ENCODE results near the gene CLIP4.

The CLIP4 gene

DNA sequence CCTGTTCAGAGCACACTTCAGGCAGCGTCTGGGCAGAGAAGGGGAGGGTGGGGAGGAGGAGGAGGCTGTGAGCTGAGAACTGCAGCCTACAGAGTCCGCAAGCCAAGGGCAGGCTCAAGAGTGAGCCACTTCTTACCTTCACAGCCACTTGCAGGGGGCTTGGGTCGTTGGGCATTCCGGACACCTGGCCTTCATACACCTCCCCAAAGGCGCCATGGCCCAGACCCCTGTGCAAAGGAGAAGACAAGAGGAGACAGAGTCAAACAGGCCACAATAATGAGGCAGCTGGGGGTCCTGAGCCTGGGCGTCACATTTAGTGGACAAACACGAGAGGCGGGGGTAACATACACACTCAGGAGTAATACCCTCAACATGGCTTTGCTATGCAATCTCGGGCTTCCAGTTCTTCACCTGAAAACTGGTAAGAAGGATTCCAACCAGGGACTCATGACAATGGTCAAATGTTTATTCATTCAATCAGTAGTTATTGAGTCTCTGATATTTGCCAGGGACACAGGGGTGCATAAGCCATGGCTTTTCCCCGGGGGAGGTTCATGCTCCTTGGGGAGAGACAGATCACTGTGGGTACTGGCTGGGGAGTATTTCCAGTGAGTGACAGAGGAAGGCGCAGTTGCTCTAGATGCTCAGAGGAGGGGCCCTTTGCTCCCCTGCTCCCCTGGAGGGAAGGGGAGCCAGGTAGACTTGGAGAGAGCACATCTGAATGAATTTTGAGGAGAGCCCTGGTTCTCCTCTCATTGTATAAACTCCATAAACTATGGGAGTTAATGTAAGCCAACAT, 107.4 kb downstream of the CLIP4 start:
- DNase-seq (ENCODE audit: low read depth), result no peak

DNA sequence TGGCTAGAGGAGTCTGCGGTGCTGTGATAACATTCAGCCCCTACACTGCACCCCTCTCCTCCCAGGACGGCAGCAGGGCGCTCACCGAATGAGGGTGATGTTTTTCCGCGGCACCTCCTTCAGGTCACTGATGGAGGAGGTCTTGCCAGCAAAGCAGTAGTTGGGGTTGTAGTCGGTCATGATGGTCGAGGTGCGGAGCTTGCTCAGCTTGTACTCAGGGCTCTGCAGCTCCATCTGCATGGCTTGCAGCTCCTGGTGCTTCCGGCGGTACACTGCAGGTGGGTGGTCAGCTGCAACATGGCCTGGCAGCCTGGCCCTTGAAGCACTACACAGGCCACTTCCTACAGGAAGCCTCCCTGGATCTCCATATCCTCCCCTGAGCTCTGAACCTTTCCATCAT, 108.0 kb downstream of the CLIP4 start:
- DNase-seq (ENCODE audit: low read depth), result no peak

DNA sequence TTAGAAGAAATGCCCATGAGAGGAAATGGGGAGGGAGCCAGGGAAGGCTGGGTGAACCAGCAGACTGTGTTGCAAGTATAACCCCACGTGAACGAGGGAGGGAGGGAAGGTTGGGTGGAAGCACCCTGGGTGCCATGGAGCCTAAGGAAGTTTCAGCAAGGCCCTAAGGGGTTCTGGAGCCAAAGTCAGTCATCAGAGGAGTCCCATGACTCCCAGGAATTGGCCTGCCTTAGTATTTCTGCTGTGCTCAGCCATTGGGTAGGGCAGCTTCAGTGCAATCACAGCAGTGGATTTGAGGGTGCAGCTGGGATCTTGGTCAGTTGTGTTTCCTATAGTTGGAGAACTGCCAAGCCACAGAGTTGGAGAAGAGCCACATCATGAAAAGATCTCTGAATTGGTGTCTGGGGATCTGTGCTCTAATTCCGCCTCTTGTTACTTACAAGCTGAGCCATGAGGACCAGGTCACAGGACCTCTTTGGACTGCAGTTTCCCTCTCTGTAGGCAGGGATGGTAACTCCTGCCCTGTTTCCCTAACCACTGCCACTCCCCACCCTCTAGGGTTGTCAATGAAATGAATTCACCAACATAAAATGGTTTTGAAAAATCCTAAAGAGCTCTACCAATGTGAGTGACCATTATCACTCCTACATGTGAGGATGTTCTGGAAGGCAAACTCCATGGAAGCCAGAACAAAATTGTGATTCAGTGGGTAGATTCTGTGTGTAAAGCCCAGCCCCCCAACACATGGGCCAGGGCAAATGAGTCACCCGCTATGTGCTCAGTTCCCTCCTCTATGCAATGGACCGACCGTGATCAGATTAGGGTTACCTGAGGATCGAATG, 108.9 kb downstream of the CLIP4 start:
- peak; percentile 45 for DNase-seq (ENCODE audit: low read depth)

DNA sequence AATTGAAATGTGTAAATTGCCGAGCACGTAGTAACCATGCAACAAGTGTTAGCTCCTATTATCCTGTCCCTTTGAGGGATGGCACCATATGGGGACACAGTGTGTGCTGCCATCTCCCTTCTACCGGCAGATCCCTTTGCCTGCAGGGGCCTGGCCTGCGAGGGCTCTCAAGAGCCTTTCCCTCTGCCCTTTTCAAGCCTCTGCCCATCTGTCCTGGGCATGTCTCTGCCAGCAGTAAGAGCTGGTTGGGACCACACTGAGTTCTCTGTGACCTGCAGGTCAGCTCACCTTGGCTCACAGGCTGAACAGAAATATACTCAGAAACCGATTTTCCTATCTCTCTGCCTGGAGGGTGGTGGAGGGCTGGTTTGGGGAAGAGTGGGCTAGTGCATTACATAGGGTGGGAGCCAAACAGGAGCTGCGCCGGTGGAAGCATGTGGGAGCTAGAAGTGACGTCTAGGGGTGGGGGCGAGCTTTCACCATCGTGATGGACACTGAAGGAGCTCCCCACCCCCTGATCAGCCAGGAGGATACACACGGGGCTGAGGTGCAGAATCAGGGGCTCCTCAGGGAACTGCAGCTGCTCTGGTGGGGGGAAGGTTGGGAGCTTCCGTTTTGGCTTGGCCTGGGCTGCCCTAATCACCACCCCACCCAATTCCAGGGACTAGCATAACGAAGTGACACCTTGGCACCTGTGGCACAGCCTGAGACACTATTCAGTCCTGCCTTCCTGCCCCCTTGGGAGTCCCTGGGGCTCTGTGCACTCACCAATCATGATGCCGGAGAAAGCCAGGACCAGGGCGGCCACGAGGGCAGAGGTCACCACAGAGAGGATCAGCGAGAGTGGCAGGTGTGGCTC, 109.7 kb downstream of the CLIP4 start:
- DNase-seq (ENCODE audit: low read depth), result no peak

DNA sequence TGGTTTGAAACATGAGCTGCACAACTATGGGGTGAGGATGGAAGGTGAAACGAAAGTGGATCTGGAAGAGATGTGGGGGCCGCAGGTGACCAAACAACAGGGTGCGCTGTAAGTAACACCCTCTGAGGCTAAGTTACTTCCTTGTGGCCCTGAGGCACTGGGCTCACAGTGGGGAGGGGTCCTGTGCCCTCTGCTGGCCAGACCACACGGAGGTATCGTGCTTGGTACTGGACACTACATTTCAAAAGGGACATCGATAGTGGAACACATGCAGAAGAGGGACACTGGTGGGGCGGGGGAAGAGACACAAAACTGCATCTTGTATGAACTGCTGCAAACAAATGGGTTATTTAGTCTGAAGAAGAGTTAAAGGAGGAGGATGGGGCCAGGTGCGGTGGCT, 110.6 kb downstream of the CLIP4 start:
- DNase-seq (ENCODE audit: low read depth), result no peak

DNA sequence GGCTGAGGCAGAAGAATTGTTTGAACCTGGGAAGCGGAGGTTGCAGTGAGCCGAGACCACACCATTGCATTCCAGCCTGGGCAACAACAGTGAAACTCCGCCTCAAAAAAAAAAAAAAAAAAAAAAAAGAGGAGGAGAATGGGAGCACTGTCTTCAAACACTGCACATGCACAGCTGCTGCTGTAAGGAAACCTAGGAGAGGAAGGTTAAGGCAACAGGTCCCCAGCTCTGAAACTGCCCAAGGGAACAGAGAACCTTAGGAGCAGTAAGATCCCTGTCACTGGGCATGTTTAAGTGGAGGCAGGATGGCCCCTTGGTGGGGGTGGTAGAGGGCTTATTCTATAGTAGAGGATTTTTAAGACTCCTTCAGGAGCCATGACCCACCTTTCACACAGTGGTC, 111.2 kb downstream of the CLIP4 start:
- DNase-seq (ENCODE audit: low read depth), result no peak

DNA sequence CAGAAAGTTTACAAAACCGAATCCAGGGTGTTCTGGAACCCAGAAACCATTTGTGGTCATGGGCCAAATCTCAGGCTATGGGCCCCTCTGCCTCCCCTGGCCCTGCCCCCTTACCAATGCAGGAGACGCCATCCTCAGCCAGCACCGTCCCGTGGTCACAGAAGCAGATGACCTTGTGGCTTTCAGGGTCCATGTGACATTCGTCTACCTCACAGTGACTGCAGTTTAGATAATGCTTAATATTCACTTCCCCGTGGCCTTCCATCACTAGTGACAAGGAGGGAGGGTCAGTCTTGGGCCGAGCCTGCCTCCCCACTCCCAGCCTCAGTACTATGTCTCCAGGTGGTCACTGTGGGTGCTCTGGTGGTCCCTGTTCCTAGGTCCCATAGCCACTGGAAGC, 111.6 kb downstream of the CLIP4 start:
- no peak for DNase-seq (ENCODE audit: low read depth)

DNA sequence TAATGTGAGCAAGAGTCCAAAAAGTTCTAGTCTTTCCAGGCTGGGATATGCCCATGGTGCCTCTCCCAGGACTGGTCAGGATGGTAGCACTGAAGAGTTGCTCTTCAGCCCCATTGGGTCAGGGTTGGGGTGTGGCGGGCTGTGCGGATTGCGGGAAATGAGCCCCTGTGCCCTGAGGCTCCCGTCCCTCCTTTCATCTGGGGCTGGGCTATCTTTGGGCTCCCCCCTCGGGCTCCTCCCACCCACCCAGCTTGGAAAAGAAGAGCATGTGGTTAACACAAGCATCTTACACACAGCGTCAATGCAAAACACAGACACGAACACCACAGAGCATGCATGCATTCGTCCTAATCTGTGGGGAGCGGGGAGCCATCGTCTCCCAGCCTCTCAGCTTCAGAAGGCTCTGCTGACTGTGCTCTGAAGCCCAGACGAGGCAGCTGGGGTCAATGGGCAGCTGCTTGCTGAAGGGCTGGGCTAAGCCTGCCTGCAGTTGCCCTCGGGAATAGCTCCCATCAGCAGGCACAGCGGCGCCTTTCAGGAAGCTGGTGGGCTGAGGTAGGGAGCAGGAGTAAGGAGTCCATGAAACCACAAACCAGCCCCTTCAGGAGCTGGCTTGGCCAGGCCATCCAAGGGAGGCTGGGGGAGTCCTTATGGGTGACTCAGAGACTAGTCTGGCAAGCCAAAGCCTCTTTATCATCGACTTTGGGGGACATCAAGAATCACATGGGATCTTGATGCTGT, 112.9 kb downstream of the CLIP4 start:
- DNase-seq (ENCODE audit: low read depth), result peak; percentile 62

DNA sequence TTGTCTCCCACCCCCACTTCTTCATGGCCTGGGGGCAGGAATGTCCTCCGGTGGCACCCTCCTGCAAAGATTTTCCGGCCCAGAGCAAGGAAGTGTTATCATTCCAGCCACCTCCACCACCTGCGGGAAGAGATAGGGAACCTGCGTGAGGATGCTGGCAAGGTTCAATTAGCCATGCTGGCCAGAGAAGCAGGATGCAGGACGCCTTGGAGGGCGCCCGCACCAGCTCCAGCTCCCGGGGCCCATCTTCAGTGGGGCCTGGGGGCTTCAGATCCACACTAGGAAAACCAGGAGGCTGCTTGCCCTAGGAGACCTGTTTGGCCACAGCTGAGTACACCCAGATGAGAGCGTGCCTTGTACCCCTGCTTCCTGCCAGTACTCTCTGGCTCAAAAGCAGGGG, 113.7 kb downstream of the CLIP4 start:
- DNase-seq (ENCODE audit: low read depth), result no peak

DNA sequence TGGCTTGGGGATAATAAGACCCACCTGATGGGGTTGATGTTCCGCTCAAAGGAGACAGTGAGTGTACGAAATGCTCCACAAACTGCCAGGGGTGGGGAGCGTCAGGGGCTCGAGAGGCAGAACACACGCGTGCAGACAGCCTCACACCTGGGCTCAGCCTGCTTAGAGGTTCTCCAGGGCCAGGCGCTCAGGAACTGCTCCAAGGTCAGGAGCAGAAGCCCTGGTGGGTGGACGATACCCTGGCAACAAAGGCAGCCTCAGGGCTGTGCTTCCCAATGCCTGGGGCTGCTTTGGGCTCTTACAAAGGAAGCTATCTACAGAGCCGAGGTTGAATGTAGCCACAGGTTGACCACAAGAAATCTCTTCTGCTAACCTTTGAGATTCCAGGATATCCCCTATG, 114.4 kb downstream of the CLIP4 start:
- no peak for DNase-seq (ENCODE audit: low read depth)

DNA sequence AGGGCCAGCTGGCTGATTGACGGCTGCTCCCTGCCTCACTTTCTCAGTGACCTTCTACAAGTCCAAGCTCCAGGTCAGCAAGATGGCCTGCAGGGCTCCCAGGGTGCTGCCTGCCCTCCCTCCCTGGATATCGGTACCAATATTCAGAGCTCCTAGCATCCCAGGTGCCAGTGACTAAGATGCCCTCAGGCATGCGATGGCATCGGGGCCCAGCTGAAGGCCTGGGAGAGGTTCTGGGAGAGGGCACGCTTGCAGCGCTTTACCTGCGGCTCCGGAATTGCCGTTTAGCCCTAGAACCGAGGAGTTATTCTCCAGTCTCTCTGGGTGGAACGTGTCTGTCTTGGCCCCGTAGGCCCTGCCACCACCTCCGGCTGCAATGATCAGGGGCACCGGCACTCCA, 116.8 kb downstream of the CLIP4 start:
- no peak for DNase-seq (ENCODE audit: low read depth)

DNA sequence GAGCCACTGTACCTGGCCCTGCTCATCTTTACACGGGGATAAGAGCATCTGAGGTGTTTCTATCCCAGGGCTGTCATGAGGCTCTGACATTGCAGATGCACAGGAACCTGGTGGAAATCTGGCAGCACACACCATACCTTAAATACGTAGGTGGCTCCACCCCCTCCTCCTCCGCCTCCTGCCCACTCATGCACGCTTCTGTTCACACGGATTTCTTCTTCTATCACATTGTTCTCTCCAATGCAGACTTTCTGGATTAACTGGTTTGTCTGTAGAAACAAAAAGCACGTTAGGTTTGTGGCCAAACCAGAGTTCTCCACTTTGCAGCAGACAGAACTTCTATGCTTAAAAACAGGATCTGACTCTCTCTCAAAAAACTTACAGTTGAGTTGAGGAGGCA, 118.2 kb downstream of the CLIP4 start:
- no peak for DNase-seq (ENCODE audit: low read depth)

DNA sequence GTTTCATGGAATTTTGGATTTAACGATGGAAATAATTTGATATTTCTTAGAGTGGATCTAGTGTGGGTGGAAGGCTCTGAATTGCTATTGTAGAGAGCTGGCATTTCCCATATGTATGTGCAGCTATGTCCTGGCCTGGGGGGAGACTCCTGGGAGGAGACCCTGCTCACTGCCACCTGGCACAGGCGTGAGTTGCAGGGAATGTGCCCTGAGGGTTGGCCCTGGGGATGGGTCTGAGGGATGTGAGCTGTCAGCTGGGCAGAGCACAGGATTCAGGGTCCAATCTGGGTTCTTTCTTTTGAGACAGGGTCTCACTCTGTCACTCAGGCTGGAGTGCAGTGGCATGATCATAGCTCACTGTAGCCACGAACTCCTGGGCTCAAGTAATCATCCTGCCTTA, 120.2 kb downstream of the CLIP4 start:
- DNase-seq (ENCODE audit: low read depth), result no peak

DNA sequence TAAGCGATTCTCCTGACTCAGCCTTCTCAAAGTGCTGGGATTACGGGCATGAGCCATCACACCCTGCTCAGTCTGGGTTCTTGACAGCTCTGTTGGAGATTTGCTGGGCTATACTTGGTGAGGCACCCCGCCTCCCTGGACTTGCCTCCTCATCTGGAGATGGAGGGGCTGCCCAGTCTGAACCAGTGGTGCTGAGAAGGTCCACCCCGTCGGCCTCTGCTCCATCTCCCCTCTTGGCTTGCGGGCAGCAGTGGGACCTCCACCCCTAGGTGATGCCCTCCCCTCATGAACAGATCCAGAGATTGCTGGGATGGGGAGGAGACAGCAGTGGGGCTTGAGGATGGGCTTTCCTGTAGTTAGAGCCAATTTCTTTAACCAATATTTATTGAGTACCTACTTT, 120.9 kb downstream of the CLIP4 start:
- no peak for DNase-seq (ENCODE audit: low read depth)

DNA sequence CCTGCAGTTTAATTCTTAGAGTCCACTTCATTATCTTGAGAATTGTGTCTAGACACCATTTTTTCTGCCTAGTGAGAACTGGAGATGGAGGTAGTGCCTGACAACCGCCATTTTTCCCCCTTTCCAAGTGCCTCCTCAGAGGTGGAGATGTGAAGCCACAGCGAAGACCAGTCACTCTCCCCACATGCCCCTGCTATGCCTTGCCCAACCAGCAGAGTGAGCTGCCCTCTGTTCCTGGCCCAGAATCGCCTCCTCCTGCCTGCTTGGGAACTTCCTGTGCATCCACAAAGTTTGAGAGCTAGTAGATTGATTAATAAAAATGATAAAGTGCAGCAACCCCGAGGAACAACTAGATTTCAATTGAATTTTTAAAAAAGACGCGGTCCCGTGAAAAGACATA, 123.3 kb downstream of the CLIP4 start:
- DNase-seq (ENCODE audit: low read depth), result peak; percentile 41

Data from EH (cell line).